HepG2 (cell line): Measurements from ENCODE around the gene LSM2. TPM values are rescaled to one million over a fixed set of nuclear protein-coding genes. Genes with fewer than 3 reads are reported as not detected.

Experiments
- EZH2 ChIP-seq: conservative IDR thresholded peaks from 2 replicates; pipeline ENCODE4 v1.6.1; 2012; ENCODE audit warnings: mild to moderate bottlenecking, low read depth, low read length, moderate library complexity
- FIP1L1 ChIP-seq: fragments of 200-400 bp; formaldehyde crosslinking; IDR thresholded peaks from 2 replicates; pipeline ENCODE4 v1.6.1; 2018; ENCODE audit warnings: low read depth, mild to moderate bottlenecking, low read length, moderate library complexity, borderline replicate concordance; ENCODE audit not compliant: insufficient read depth
- HDAC6 ChIP-seq: fragments of 200-600 bp; sonication (generic); IDR thresholded peaks from 2 replicates; pipeline ENCODE4 v1.7.0; 2017; ENCODE audit warnings: mild to moderate bottlenecking, antibody characterized with exemption, low read length, low read depth
- JUND ChIP-seq: sonication (generic); formaldehyde crosslinking; IDR thresholded peaks from 2 replicates; pipeline ENCODE4 v1.8.0; 2022; ENCODE audit warnings: mild to moderate bottlenecking, missing genetic modification reagents
- MATR3 ChIP-seq: sonication (generic); formaldehyde crosslinking; IDR thresholded peaks from 2 replicates; pipeline ENCODE4 v1.4.0; 2020; ENCODE audit warnings: missing genetic modification reagents
- MXD4 ChIP-seq: IDR thresholded peaks from 2 replicates; pipeline ENCODE4 v1.6.1; 2016; ENCODE audit warnings: mild to moderate bottlenecking, missing biosample characterization, missing genetic modification reagents
- PTBP1 ChIP-seq: fragments of 200-400 bp; formaldehyde crosslinking; IDR thresholded peaks from 2 replicates; pipeline ENCODE4 v1.6.1; 2018; ENCODE audit warnings: low read length, low read depth; ENCODE audit not compliant: poor library complexity, severe bottlenecking
- RORA ChIP-seq: sonication (generic); formaldehyde crosslinking; IDR thresholded peaks from 2 replicates; pipeline ENCODE4 v1.5.0; 2020; ENCODE audit warnings: mild to moderate bottlenecking, missing genetic modification reagents, moderate library complexity
- SMYD3 ChIP-seq: sonication (generic); formaldehyde crosslinking; IDR thresholded peaks from 2 replicates; pipeline ENCODE4 v1.8.1; 2023; ENCODE audit warnings: mild to moderate bottlenecking, missing genetic modification reagents
- TEAD3 ChIP-seq: optimal IDR thresholded peaks from 2 replicates; pipeline ENCODE3; 2016; ENCODE audit warnings: borderline replicate concordance
- ZBTB37 ChIP-seq: sonication (generic); formaldehyde crosslinking; IDR thresholded peaks from 2 replicates; pipeline ENCODE4 v1.4.0; 2020; ENCODE audit warnings: mild to moderate bottlenecking, missing genetic modification reagents
- ZNF333 ChIP-seq: sonication (generic); formaldehyde crosslinking; IDR thresholded peaks from 2 replicates; pipeline ENCODE4 v1.4.0; 2020; ENCODE audit warnings: mild to moderate bottlenecking, missing genetic modification reagents, borderline replicate concordance
- ZNF350 ChIP-seq: sonication (generic); formaldehyde crosslinking; IDR thresholded peaks from 2 replicates; pipeline ENCODE4 v1.4.0; 2020; ENCODE audit warnings: mild to moderate bottlenecking, low read depth, missing genetic modification reagents, borderline replicate concordance
- ZNF564 ChIP-seq: sonication (generic); formaldehyde crosslinking; IDR thresholded peaks from 2 replicates; pipeline ENCODE4 v1.8.1; 2023; ENCODE audit warnings: mild to moderate bottlenecking, missing genetic modification reagents
- ZNF615 ChIP-seq: sonication (generic); formaldehyde crosslinking; IDR thresholded peaks from 2 replicates; pipeline ENCODE4 v1.5.0; 2020; ENCODE audit warnings: mild to moderate bottlenecking, missing genetic modification reagents, borderline replicate concordance
- ZNF7 ChIP-seq: IDR thresholded peaks from 2 replicates; pipeline ENCODE4 v1.6.1; 2016; ENCODE audit warnings: missing biosample characterization, missing genetic modification reagents
- ZNF746 ChIP-seq: sonication (generic); formaldehyde crosslinking; IDR thresholded peaks from 2 replicates; pipeline ENCODE4 v1.8.0; 2022; ENCODE audit warnings: mild to moderate bottlenecking, missing genetic modification reagents
- ZNF775 ChIP-seq: sonication (generic); formaldehyde crosslinking; IDR thresholded peaks from 2 replicates; pipeline ENCODE4 v1.4.0; 2020; ENCODE audit warnings: missing genetic modification reagents, mild to moderate bottlenecking, moderate library complexity, borderline replicate concordance
- polyA plus RNA-seq, 8 experiments: library from polyadenylated mRNA; depleted of rRNA in 3 of 8; stranded (reverse) in 7 of 8; unstranded in 1 of 8; fragments of >200 nt; fragmentation: Illumina TruSeq in 4 of 8; extraction: Trizol in 4 of 8; gene quantifications; 2 replicates each; pipeline versions ENCODE4 v1.2.1 to v1.2.3, GENCODE V29; 2011 to 2016; ENCODE audit warnings: low read depth in 4 of 8, missing spikeins in 1 of 8, mixed read lengths in 1 of 8; ENCODE audit not compliant: insufficient read depth in 1 of 8
- total RNA-seq, 5 experiments: library from RNA; depleted of rRNA; stranded (reverse); fragments of >200 nt; fragmentation: Illumina TruSeq; extraction: Trizol; gene quantifications; 2 replicates each; pipeline ENCODE4 v1.2.3, GENCODE V29; 2016; ENCODE audit warnings: low read depth in 1 of 5
- TF ChIP-seq, protein P1 (sequence below): sonication (generic); formaldehyde crosslinking; IDR thresholded peaks from 2 replicates; pipeline ENCODE4 v1.9.0; 2021; ENCODE audit warnings: missing genetic modification reagents, borderline replicate concordance
- TF ChIP-seq, protein P2 (sequence below): sonication (generic); formaldehyde crosslinking; IDR thresholded peaks from 2 replicates; pipeline ENCODE4 v1.4.0; 2020; ENCODE audit warnings: mild to moderate bottlenecking, missing genetic modification reagents
- TF ChIP-seq, protein P3 (sequence below): IDR thresholded peaks from 2 replicates; pipeline ENCODE4 v1.6.1; 2016; ENCODE audit warnings: missing compliant biosample characterization, missing genetic modification reagents, borderline replicate concordance

Gene LSM2
- total and polyA plus RNA-seq, 2 of the 13 experiments (the other 11 are each of a cell fraction or from before 2014, with no cell fraction given), result 69.4 to 90.5 TPM

DNA sequence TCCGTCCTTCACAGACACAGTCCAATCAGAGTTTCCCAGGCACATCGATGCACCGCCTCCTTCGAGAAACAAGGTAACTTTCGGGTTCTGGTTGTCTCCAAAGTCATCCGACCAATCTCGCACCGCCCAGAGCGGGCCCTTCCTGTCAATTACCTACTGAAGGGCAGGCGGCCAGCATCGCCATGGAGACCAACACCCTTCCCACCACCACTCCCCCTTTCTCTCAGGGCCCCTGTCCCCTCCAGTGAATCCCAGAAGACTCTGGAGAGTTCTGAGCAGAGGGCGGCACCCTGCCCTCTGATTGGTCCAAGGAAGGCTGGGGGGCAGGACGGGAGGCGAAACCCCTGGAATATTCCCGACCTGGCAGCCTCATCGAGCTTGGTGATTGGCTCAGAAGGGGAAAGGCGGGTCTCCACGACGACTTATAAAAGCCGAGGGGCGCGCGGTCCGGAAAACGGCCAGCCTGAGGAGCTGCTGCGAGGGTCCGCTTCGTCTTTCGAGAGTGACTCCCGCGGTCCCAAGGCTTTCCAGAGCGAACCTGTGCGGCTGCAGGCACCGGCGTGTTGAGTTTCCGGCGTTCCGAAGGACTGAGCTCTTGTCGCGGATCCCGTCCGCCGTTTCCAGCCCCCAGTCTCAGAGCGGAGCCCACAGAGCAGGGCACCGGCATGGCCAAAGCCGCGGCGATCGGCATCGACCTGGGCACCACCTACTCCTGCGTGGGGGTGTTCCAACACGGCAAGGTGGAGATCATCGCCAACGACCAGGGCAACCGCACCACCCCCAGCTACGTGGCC is 20.7 kb upstream of the LSM2 start, which contains the start of gene HSPA1B (continued):
- TF ChIP-seq RORA (CRISPR knock-in tag), result no peak
- TF ChIP-seq, protein P1, sequence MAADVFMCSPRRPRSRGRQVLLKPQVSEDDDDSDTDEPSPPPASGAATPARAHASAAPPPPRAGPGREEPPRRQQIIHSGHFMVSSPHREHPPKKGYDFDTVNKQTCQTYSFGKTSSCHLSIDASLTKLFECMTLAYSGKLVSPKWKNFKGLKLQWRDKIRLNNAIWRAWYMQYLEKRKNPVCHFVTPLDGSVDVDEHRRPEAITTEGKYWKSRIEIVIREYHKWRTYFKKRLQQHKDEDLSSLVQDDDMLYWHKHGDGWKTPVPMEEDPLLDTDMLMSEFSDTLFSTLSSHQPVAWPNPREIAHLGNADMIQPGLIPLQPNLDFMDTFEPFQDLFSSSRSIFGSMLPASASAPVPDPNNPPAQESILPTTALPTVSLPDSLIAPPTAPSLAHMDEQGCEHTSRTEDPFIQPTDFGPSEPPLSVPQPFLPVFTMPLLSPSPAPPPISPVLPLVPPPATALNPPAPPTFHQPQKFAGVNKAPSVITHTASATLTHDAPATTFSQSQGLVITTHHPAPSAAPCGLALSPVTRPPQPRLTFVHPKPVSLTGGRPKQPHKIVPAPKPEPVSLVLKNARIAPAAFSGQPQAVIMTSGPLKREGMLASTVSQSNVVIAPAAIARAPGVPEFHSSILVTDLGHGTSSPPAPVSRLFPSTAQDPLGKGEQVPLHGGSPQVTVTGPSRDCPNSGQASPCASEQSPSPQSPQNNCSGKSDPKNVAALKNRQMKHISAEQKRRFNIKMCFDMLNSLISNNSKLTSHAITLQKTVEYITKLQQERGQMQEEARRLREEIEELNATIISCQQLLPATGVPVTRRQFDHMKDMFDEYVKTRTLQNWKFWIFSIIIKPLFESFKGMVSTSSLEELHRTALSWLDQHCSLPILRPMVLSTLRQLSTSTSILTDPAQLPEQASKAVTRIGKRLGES (CRISPR knock-in tag), result peak; percentile 77; the same call in 1 of the 2 replicates
- TF ChIP-seq, protein P2, sequence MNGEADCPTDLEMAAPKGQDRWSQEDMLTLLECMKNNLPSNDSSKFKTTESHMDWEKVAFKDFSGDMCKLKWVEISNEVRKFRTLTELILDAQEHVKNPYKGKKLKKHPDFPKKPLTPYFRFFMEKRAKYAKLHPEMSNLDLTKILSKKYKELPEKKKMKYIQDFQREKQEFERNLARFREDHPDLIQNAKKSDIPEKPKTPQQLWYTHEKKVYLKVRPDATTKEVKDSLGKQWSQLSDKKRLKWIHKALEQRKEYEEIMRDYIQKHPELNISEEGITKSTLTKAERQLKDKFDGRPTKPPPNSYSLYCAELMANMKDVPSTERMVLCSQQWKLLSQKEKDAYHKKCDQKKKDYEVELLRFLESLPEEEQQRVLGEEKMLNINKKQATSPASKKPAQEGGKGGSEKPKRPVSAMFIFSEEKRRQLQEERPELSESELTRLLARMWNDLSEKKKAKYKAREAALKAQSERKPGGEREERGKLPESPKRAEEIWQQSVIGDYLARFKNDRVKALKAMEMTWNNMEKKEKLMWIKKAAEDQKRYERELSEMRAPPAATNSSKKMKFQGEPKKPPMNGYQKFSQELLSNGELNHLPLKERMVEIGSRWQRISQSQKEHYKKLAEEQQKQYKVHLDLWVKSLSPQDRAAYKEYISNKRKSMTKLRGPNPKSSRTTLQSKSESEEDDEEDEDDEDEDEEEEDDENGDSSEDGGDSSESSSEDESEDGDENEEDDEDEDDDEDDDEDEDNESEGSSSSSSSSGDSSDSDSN, result peak; percentile 92
- TF ChIP-seq MXD4, result peak; percentile 77
- 0 out of 2 replicates have a peak, but pooled peaks have one; percentile 57 for TF ChIP-seq ZNF333 (CRISPR knock-in tag)
- TF ChIP-seq ZNF775 (CRISPR knock-in tag), result peak; percentile 31; the same call in 1 of the 2 replicates
- TF ChIP-seq FIP1L1, result no peak
- TF ChIP-seq ZNF7 (CRISPR knock-in tag), result peak; percentile 48; the same call in 1 of the 2 replicates
- no peak for TF ChIP-seq ZBTB37 (CRISPR knock-in tag)
- peak; percentile 79; the same call in 1 of the 2 replicates for TF ChIP-seq ZNF350
- TF ChIP-seq PTBP1, result no peak
- peak; percentile 53 for TF ChIP-seq TEAD3
- no peak for TF ChIP-seq HDAC6
- no peak for TF ChIP-seq SMYD3 (CRISPR knock-in tag)
- TF ChIP-seq ZNF564 (CRISPR knock-in tag), result 0 out of 2 replicates have a peak, but pooled peaks have one; percentile 46
- TF ChIP-seq, protein P3, sequence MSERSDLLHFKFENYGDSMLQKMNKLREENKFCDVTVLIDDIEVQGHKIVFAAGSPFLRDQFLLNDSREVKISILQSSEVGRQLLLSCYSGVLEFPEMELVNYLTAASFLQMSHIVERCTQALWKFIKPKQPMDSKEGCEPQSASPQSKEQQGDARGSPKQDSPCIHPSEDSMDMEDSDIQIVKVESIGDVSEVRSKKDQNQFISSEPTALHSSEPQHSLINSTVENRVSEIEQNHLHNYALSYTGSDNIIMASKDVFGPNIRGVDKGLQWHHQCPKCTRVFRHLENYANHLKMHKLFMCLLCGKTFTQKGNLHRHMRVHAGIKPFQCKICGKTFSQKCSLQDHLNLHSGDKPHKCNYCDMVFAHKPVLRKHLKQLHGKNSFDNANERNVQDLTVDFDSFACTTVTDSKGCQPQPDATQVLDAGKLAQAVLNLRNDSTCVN (CRISPR knock-in tag), result peak; percentile 84; the same call in 1 of the 2 replicates
- peak; percentile 92; the same call in 1 of the 2 replicates for TF ChIP-seq ZNF615 (CRISPR knock-in tag)
- 0 out of 2 replicates have a peak, but pooled peaks have one; percentile 44 for TF ChIP-seq MATR3 (CRISPR knock-in tag)
- TF ChIP-seq JUND (CRISPR knock-in tag), result peak; percentile 35; the same call in 1 of the 2 replicates
- no peak for TF ChIP-seq EZH2
- TF ChIP-seq ZNF746, result no peak; the same call in 1 of the 2 replicates
